IPS-11a (cell line): ENCODE results near the gene GNB3.

Source experiments
- H3K4me3 ChIP-seq: one replicate; pipeline ENCODE4 v1.5.1; 2013; ENCODE audit warnings: low read depth, low read length, control low read depth

GNB3 gene

GRCh38 chr12:6823182-6824084 is 17.3 kb upstream of the GNB3 start:
- no peak overlapping the region for H3K4me3 ChIP-seq

- H3K4me3 ChIP-seq: no peak overlapping the region
Measured at GRCh38 chr12:6824085-6824775, 16.5 kb upstream of the GNB3 start.

GRCh38 chr12:6824901-6825381 is 15.8 kb upstream of the GNB3 start:
- peak overlapping the region; percentile 28 for H3K4me3 ChIP-seq

- peak overlapping the region; percentile 28 for H3K4me3 ChIP-seq
Measured at GRCh38 chr12:6825398-6826124, 15.2 kb upstream of the GNB3 start.

GRCh38 chr12:6826125-6826733 is 14.5 kb upstream of the GNB3 start:
- no peak overlapping the region for H3K4me3 ChIP-seq

- H3K4me3 ChIP-seq: no peak overlapping the region
Measured at GRCh38 chr12:6826734-6827436, 13.8 kb upstream of the GNB3 start.

- H3K4me3 ChIP-seq: no peak overlapping the region
Measured at GRCh38 chr12:6827437-6827911, 13.3 kb upstream of the GNB3 start.

- peak within 1 kb of the TSS; percentile 96 for H3K4me3 ChIP-seq
Measured at GRCh38 chr12:6827982-6828780, 12.5 kb upstream of the GNB3 start, which contains the start of gene P3H3. Gene P3H3 (plus strand): TSS chr12:6828407. CDS start chr12:6828441, 34 bp downstream.

- peak overlapping the region; percentile 96 for H3K4me3 ChIP-seq
Measured at GRCh38 chr12:6828781-6829535, 11.8 kb upstream of the GNB3 start.

- peak overlapping the region; percentile 96 for H3K4me3 ChIP-seq
Measured at GRCh38 chr12:6829536-6830220, 11.0 kb upstream of the GNB3 start.

- no peak overlapping the region for H3K4me3 ChIP-seq
Measured at GRCh38 chr12:6830286-6830890, 10.3 kb upstream of the GNB3 start.

GRCh38 chr12:6830999-6831398 is 9.7 kb upstream of the GNB3 start:
- no peak overlapping the region for H3K4me3 ChIP-seq

GRCh38 chr12:6831450-6831995 is 9.2 kb upstream of the GNB3 start:
- H3K4me3 ChIP-seq: no peak overlapping the region

- no peak overlapping the region for H3K4me3 ChIP-seq
Measured at GRCh38 chr12:6832125-6832524, 8.6 kb upstream of the GNB3 start.

GRCh38 chr12:6833189-6833890 is 7.4 kb upstream of the GNB3 start:
- H3K4me3 ChIP-seq: no peak overlapping the region

GRCh38 chr12:6834254-6834653 is 6.5 kb upstream of the GNB3 start:
- no peak overlapping the region for H3K4me3 ChIP-seq

GRCh38 chr12:6834873-6835272 is 5.9 kb upstream of the GNB3 start:
- H3K4me3 ChIP-seq: no peak overlapping the region
